Gastrocnemius medialis (tissue), 4 donors: ENCODE data around the gene MSH4. TPM values are rescaled to one million over a fixed set of nuclear protein-coding genes. Genes with fewer than 3 reads are reported as not detected.
"Not testable (repeated sequence)": the region's sequence is repeated elsewhere in the genome, so short reads cannot be mapped to it uniquely, and the experiment has no call there.

Source experiments
- ATAC-seq, 2 donors: fragments of 150-250 bp; one replicate each; pipeline ENCODE4 v1.9.1; 2016
- DNase-seq, 2 donors: peaks; one replicate each; pipeline ENCODE4 v3.0.0-alpha.2; 2019
- H3K27ac ChIP-seq, 4 donors: fragments of 200-600 bp; sonication (generic); 1 replicate in 1 of 4; 2 replicates in 3 of 4; pipeline ENCODE4 v1.5.1; 2016 to 2018; ENCODE audit warnings: mild to moderate bottlenecking in 2 of 4, moderate library complexity in 1 of 4
- H3K27me3 ChIP-seq, 3 donors: fragments of 200-600 bp; sonication (generic) in 2 of 3; 1 replicate in 1 of 3; 2 replicates in 2 of 3; pipeline versions ENCODE4 v1.5.1 to v1.6.0; 2016 to 2019; ENCODE audit warnings: mild to moderate bottlenecking in 1 of 3, moderate library complexity in 1 of 3
- H3K36me3 ChIP-seq, 2 donors: fragments of 200-600 bp; sonication (generic) in 1 of 2; one replicate each; pipeline ENCODE4 v1.5.1; 2017 to 2018
- H3K4me1 ChIP-seq, 2 donors: fragments of 200-600 bp; sonication (generic) in 1 of 2; one replicate each; pipeline ENCODE4 v1.5.1; 2016 to 2017; ENCODE audit warnings: mild to moderate bottlenecking in 2 of 2
- H3K4me3 ChIP-seq, 4 donors: fragments of 200-600 bp; sonication (generic) in 3 of 4; 1 replicate in 1 of 4; 2 replicates in 3 of 4; pipeline ENCODE4 v1.5.1; 2016 to 2019; ENCODE audit warnings: mild to moderate bottlenecking in 2 of 4
- H3K9me3 ChIP-seq, 3 donors: fragments of 200-600 bp; sonication (generic) in 2 of 3; 1 replicate in 1 of 3; 2 replicates in 2 of 3; pipeline ENCODE4 v1.5.1; 2016 to 2019
- POLR2A ChIP-seq, 2 donors: fragments of 450-650 bp; IDR thresholded peaks; one replicate each; pipeline ENCODE4 v1.6.1; 2017; ENCODE audit warnings: antibody characterized with exemption in 2 of 2, mild to moderate bottlenecking in 2 of 2, moderate library complexity in 2 of 2
- in situ Hi-C, 4 donors: fragments of 200-750 bp; cut with MboI; loops; one replicate each; pipeline versions ENCODE4 v1.15.0 to v1.8.0; 2017; ENCODE audit warnings: low sequenced_read_pairs in 4 of 4
- intact Hi-C: fragments of 100-400 bp; cut with DNase I; formaldehyde crosslinking; loops from one replicate; pipeline ENCODE4 v1.15.1; 2023; ENCODE audit warnings: low total_unique reads
- total RNA-seq, 4 donors: library from RNA; depleted of rRNA; stranded (reverse); fragments of >200 nt; gene quantifications; one replicate each; pipeline versions ENCODE4 v1.1.0 to v1.2.3, GENCODE V29; 2016
- TF ChIP-seq, protein P1 (sequence below), 5 experiments: fragments of 450-650 bp in 3 of 5; fragments of 200-600 bp in 2 of 5; sonication (generic) in 2 of 5; IDR thresholded peaks in 4 of 5; conservative IDR thresholded peaks in 1 of 5; 1 replicate in 4 of 5; 2 replicates in 1 of 5; pipeline ENCODE4 v1.5.1; 2016 to 2019; ENCODE audit warnings: antibody characterized with exemption in 5 of 5, mild to moderate bottlenecking in 3 of 5, moderate library complexity in 3 of 5

MSH4 gene
- 1 to 10 TPM in 1 of 4 donors, under 1 TPM in 3; 0.15 to 2.2 (median 0.40) TPM for total RNA-seq

DNA sequence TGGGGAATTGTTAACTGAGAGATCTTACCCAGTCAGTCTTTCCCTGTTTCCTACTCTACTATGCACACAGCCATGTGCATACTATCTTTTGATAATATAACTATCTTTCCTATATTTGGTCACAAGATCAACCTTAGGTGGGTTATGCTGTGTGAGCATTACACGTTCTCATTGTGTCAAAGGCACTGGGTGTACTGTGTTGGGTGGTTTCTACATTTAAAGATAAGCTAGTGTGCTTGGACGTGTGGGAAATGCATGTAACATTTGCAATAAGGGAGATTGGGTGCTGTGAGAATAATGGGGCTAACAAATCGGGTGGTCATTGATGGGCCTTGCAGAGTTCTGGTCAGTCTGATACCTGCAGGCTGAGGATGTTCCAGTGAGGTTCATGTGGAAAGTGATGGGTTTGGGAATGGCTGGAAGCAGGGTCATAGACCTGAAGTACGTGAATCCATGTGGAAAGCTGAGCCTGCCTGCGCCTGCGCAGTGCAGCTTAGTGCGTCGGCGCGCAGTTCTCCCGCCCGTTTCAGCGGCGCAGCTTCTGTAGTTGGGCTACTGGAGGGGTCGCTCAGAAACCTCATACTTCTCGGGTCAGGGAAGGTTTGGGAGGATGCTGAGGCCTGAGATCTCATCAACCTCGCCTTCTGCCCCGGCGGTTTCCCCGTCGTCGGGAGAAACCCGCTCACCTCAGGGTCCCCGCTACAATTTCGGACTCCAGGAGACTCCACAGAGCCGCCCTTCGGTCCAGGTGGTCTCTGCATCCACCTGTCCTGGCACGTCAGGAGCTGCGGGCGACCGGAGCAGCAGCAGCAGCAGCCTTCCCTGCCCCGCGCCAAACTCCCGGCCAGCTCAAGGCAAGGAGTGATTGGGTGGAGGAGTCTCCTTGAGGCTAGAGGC is at the start of gene MSH4:
Gene MSH4, plus strand, starts transcription at position 507 of the 897 bp plus-strand sequence. Its CDS starts 104 bp downstream, at position 611.
- no peak for DNase-seq

DNA sequence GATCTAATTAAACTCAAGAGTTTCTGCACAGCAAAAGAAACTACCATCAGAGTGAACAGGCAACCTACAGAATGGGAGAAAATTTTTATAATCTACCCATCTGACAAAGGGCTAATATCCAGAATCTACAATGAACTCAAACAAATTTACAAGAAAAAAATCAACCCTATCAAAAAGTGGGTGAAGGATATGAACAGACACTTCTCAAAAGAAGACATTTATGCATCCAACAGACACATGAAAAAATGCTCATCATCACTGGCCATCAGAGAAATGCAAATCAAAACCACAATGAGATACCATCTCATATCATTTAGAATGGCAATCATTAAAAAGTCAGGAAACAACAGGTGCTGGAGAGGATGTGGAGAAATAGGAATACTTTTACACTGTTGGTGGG is 39.5 kb upstream of the MSH4 start:
- peaks cover 0 to 44% of the 10 kb centered on the region in 2 donors for H3K36me3 ChIP-seq
- H3K27ac ChIP-seq, H3K9me3 ChIP-seq, intact Hi-C loops, H3K4me1 ChIP-seq, in situ Hi-C loops, DNase-seq, H3K4me3 ChIP-seq, H3K27me3 ChIP-seq, ATAC-seq: not testable (repeated sequence)

More for the DNA sequence above, at the start of gene MSH4:
- Histone ChIP-seq H3K27me3 (no peaks in the 10 kb centered on the region), H3K9me3 (no peaks in the 10 kb centered on the region), H3K36me3 (peaks cover 7 to 81% of the 10 kb centered on the region in 2 donors), H3K4me1 (peaks cover 0 to 8% of the 10 kb centered on the region in 2 donors), H3K4me3 (no peak within 1 kb of the TSS), H3K27ac (no peak within 1 kb of the TSS)
- intact Hi-C loops: no loop called here
- no peak for ATAC-seq
- in situ Hi-C loops: no loop called here
- TF ChIP-seq, protein P1, sequence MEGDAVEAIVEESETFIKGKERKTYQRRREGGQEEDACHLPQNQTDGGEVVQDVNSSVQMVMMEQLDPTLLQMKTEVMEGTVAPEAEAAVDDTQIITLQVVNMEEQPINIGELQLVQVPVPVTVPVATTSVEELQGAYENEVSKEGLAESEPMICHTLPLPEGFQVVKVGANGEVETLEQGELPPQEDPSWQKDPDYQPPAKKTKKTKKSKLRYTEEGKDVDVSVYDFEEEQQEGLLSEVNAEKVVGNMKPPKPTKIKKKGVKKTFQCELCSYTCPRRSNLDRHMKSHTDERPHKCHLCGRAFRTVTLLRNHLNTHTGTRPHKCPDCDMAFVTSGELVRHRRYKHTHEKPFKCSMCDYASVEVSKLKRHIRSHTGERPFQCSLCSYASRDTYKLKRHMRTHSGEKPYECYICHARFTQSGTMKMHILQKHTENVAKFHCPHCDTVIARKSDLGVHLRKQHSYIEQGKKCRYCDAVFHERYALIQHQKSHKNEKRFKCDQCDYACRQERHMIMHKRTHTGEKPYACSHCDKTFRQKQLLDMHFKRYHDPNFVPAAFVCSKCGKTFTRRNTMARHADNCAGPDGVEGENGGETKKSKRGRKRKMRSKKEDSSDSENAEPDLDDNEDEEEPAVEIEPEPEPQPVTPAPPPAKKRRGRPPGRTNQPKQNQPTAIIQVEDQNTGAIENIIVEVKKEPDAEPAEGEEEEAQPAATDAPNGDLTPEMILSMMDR (IDR thresholded peaks at IDR 0.05 in 4 of 5, conservative IDR thresholded peaks at IDR 0.05 in 1 of 5): no peak
- TF ChIP-seq POLR2A (IDR thresholded peaks at IDR 0.05): no peak

DNA sequence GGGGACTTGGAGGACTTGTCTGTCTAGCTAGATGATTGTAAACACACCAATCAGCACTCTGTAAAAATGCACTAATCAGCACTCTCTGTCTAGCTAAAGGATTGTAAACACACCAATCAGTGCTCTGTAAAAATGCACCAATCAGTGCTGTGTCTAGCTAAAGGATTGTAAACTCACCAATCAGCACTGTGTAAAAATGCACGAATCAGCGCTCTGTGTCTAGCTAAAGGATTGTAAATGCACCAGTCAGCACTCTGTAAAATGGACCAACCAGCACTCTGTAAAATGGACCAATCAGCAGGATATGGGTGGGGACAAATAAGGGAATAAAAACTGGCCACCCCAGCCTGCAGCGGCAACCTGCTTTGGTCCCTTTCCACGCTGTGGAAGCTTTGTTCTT is 38.1 kb upstream of the MSH4 start:
- H3K27me3 ChIP-seq, DNase-seq, H3K9me3 ChIP-seq, in situ Hi-C loops, intact Hi-C loops, H3K4me1 ChIP-seq, H3K4me3 ChIP-seq, H3K27ac ChIP-seq, ATAC-seq: not testable (repeated sequence)
- H3K36me3 ChIP-seq: peaks cover 0 to 38% of the 10 kb centered on the region in 2 donors

DNA sequence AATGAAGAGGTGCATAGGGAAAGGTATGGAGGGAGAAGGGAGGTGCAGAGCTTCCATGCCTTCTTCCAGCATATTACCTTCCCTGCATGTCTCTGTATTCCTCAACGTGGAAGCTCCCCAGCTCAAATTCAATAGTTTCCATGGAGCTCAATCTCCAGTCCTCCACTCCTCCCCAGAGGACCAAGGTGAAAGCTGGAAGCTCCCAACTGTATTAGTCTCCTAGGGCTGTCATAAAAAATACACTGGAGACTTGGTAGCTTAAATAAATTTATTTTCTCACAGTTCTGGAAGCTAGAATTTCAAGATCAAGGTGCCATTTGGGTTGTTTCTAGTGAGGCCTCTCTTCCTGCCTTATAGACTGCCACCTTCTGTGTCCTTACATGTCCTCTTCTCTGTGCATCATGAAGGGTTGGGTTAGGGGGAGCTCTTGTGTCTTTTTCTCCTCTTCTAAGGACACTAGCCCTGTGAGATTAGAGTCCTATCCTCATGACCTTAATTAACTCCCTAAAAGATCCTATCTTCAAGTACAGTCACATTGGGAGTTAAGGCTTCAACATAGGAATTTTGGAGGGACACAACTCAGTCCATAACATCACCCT is 32.5 kb upstream of the MSH4 start:
- peaks cover 0 to 10% of the 10 kb centered on the region in 2 donors for H3K36me3 ChIP-seq
- no peak for DNase-seq
- no peak for ATAC-seq
- no peaks in the 10 kb centered on the region for H3K9me3 ChIP-seq
- no peak overlapping the region for H3K27ac ChIP-seq
- TF ChIP-seq, protein P1 (IDR thresholded peaks at IDR 0.05 in 4 of 5, conservative IDR thresholded peaks at IDR 0.05 in 1 of 5): no peak
- no peak for TF ChIP-seq POLR2A (IDR thresholded peaks at IDR 0.05)
- no peaks in the 10 kb centered on the region for H3K4me1 ChIP-seq
- no peak overlapping the region for H3K4me3 ChIP-seq
- intact Hi-C loops: no loop called here
- in situ Hi-C loops: no loop called here
- no peaks in the 10 kb centered on the region for H3K27me3 ChIP-seq

DNA sequence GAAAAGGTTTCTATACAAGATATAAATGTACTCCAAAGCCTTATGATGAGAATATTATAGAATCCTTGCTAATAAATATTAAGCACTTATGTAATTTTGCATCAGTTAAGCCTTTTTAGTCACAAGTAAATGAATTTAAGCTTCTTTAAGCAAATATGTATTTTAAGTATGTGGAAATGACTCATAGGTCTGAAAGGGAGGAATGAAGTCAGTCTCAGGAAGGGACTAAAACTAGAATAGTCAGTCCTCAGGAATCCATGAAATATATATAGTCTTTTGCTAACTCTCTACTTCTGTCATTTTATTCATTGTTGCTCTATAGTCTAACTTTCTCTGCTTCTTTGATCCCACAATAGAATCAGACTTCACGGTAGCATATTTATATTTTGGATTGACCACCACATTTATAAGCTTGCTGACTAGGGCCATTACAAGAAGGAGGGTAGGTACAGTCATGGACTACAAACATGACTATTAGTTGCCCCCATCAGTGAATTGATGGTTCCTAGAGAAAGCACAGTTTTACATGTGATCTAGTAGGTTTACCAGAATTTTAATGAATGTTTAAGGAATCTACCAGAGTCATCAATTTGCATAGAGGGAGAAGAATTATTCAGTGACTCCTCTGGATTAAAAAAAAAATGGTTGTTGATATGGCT is 30.9 kb upstream of the MSH4 start:
- Histone ChIP-seq H3K4me1 (no peaks in the 10 kb centered on the region), H3K27ac (no peak overlapping the region), H3K9me3 (no peaks in the 10 kb centered on the region), H3K27me3 (no peaks in the 10 kb centered on the region), H3K36me3 (peaks cover 0 to 10% of the 10 kb centered on the region in 2 donors), H3K4me3 (no peak overlapping the region)
- in situ Hi-C loops (no loop called here), intact Hi-C loops (no loop called here)
- no peak for ATAC-seq
- TF ChIP-seq POLR2A (IDR thresholded peaks at IDR 0.05): no peak
- TF ChIP-seq, protein P1 (IDR thresholded peaks at IDR 0.05 in 4 of 5, conservative IDR thresholded peaks at IDR 0.05 in 1 of 5): no peak
- DNase-seq: no peak
